ENCODE measurements around the gene KCP.

- TF ChIP-seq, protein P1, sequence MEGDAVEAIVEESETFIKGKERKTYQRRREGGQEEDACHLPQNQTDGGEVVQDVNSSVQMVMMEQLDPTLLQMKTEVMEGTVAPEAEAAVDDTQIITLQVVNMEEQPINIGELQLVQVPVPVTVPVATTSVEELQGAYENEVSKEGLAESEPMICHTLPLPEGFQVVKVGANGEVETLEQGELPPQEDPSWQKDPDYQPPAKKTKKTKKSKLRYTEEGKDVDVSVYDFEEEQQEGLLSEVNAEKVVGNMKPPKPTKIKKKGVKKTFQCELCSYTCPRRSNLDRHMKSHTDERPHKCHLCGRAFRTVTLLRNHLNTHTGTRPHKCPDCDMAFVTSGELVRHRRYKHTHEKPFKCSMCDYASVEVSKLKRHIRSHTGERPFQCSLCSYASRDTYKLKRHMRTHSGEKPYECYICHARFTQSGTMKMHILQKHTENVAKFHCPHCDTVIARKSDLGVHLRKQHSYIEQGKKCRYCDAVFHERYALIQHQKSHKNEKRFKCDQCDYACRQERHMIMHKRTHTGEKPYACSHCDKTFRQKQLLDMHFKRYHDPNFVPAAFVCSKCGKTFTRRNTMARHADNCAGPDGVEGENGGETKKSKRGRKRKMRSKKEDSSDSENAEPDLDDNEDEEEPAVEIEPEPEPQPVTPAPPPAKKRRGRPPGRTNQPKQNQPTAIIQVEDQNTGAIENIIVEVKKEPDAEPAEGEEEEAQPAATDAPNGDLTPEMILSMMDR (optimal IDR thresholded peaks at IDR 0.05 in 1 of 3, IDR thresholded peaks at IDR 0.05 in 1 of 3, conservative IDR thresholded peaks at IDR 0.05 in 1 of 3; ENCODE audit: extremely low read depth in 1 of 3, insufficient read depth in 2 of 3, low read length in 3 of 3), result no peak
- no peak for TF ChIP-seq EZH2 (IDR thresholded peaks at IDR 0.05; ENCODE audit: low read length)
Observed at GRCh38 chr7:128893251-128894100, 17.0 kb downstream of the KCP start.

All from keratinocyte (primary cell).